SK-N-SH (cell line): Measurements from ENCODE around the gene MIS12.

ENCODE experiments used
- MXI1 ChIP-seq: IDR thresholded peaks from 2 replicates; pipeline ENCODE4 v1.6.1; 2012; ENCODE audit warnings: mild to moderate bottlenecking, low read depth, low read length, improper control_type of control experiment
- RAD21 ChIP-seq: IDR thresholded peaks from 2 replicates; pipeline ENCODE4 v1.6.1; 2012; ENCODE audit warnings: mild to moderate bottlenecking, low read length
- TF ChIP-seq, protein P1 (sequence below): fragments of 200-600 bp; sonication (generic); IDR thresholded peaks from 2 replicates; pipeline ENCODE4 v1.6.1; 2017; ENCODE audit warnings: antibody characterized with exemption, mild to moderate bottlenecking, moderate library complexity

DNA sequence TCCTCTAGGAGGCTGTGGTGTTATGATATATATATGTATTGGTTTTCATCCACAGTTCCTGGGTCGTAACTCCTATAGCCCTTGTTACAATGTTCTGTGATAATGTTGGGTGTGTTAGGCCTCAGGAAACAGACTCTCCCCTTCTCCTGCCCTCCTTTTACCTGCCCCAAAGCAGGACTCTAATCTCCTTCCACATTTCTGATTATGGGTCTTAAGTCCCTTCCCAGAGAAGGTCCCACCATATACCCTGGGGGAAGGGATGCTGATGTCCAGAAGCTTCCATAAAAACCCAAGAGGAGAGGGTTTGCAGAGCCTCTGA lies 47.0 kb upstream of the MIS12 start:
- TF ChIP-seq MXI1 (no peak), RAD21 (no peak)
- TF ChIP-seq, protein P1, sequence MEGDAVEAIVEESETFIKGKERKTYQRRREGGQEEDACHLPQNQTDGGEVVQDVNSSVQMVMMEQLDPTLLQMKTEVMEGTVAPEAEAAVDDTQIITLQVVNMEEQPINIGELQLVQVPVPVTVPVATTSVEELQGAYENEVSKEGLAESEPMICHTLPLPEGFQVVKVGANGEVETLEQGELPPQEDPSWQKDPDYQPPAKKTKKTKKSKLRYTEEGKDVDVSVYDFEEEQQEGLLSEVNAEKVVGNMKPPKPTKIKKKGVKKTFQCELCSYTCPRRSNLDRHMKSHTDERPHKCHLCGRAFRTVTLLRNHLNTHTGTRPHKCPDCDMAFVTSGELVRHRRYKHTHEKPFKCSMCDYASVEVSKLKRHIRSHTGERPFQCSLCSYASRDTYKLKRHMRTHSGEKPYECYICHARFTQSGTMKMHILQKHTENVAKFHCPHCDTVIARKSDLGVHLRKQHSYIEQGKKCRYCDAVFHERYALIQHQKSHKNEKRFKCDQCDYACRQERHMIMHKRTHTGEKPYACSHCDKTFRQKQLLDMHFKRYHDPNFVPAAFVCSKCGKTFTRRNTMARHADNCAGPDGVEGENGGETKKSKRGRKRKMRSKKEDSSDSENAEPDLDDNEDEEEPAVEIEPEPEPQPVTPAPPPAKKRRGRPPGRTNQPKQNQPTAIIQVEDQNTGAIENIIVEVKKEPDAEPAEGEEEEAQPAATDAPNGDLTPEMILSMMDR = no peak
